K562 (cell line): ENCODE data around the gene B4GALNT3. TPM values are rescaled to one million over a fixed set of nuclear protein-coding genes. Genes with fewer than 3 reads are reported as not detected.
A peak's percentile ranks its signal among the peaks of the same experiment; 100 is the strongest.

Experiments
- ATAC-seq: fragments of 200-7000 bp; cut with Tn5 transposase; 3 replicates; pipeline ENCODE4 v1.9.1; 2020; ENCODE audit warnings: moderate library complexity
- BruUV-seq: library from RNA; stranded (reverse); fragments of 400-500 nt; replicated peaks from 2 replicates; lab custom pipeline; 2021; lab: Mats Ljungman, UMichigan
- CTCF ChIA-PET: fragments of 300-600 bp; formaldehyde crosslinking; extraction: SDS; loops from one replicate; lab custom pipeline; 2021; ENCODE audit warnings: low intra/inter-chr PET ratio; lab: Yijun Ruan, JAX
- POLR2A ChIA-PET: fragments of 300-600, 350-650 bp; sonication (Branson Sonifier 250); formaldehyde crosslinking; extraction: SDS; loops from one replicate; lab custom pipeline; 2021; ENCODE audit warnings: antibody characterized with exemption, inconsistent platforms; lab: Yijun Ruan, JAX
- DNase-seq, 4 experiments: peaks; one replicate each; pipeline versions ENCODE4 v3.0.0 to v3.0.0-alpha.2; 2011 to 2018; ENCODE audit warnings: low spot score in 3 of 4, mixed read lengths in 3 of 4; ENCODE audit errors: extremely low read depth in 1 of 4
- FAIRE-seq: peaks from 2 replicates; lab custom pipeline; 2011; peaks lifted over from hg19 to GRCh38; lab: Jason Lieb, UNC
- H2AFZ ChIP-seq: 2 replicates; pipeline ENCODE4 v1.6.0; 2011; ENCODE audit warnings: low read depth, low read length, control low read depth, inconsistent platforms
- H3K27ac ChIP-seq: fragments of 200-600 bp; 3 replicates; pipeline ENCODE4 v1.8.0; 2011; ENCODE audit warnings: low read depth, mild to moderate bottlenecking, control low read depth, inconsistent platforms, low read length, moderate library complexity, mixed read lengths; ENCODE audit errors: extremely low read depth
- H3K27me3 ChIP-seq, 2 experiments: fragments of 300-600 bp in 1 of 2; 2 replicates in 1 of 2; 3 replicates in 1 of 2; pipeline versions ENCODE4 v1.6.0 to v1.8.0; 2011; ENCODE audit warnings: inconsistent platforms in 2 of 2, low read length in 2 of 2, mild to moderate bottlenecking in 1 of 2, mixed read lengths in 1 of 2, moderate library complexity in 1 of 2; ENCODE audit not compliant: control insufficient read depth in 2 of 2, insufficient read depth in 2 of 2
- H3K36me3 ChIP-seq: fragments of 300-600 bp; 3 replicates; pipeline ENCODE4 v1.8.0; 2011; ENCODE audit warnings: mild to moderate bottlenecking, low read length, inconsistent platforms; ENCODE audit not compliant: control insufficient read depth, insufficient read depth
- H3K4me1 ChIP-seq, 2 experiments: fragments of 200-600 bp in 1 of 2; replicated peaks in 1 of 2; 2 replicates in 1 of 2; 3 replicates in 1 of 2; pipeline versions ENCODE4 v1.5.1 to v1.8.0; 2011; ENCODE audit warnings: inconsistent platforms in 2 of 2, low read length in 2 of 2, mild to moderate bottlenecking in 1 of 2, mixed read lengths in 1 of 2, moderate library complexity in 1 of 2; ENCODE audit not compliant: control insufficient read depth in 2 of 2, insufficient read depth in 2 of 2
- H3K4me2 ChIP-seq: 2 replicates; pipeline ENCODE4 v1.6.1; 2011; ENCODE audit warnings: low read length, control low read depth, inconsistent platforms, mixed read lengths; ENCODE audit not compliant: insufficient read depth
- H3K4me3 ChIP-seq: fragments of 200-600 bp; sonication (generic), shearing (Covaris generic); 2 replicates; pipeline ENCODE4 v1.5.1; 2016; ENCODE audit warnings: control low read depth, inconsistent platforms
- H3K79me2 ChIP-seq: fragments of 200-600 bp; 3 replicates; pipeline ENCODE4 v1.8.0; 2011; ENCODE audit warnings: low read length, inconsistent platforms; ENCODE audit not compliant: control insufficient read depth, insufficient read depth
- H3K9ac ChIP-seq, 2 experiments: 2 replicates each; pipeline versions ENCODE4 v1.6.0 to v1.6.1; 2011; ENCODE audit warnings: low read depth in 2 of 2, low read length in 2 of 2, control low read depth in 1 of 2, inconsistent platforms in 1 of 2, mild to moderate bottlenecking in 1 of 2, mixed read lengths in 1 of 2; ENCODE audit not compliant: insufficient read depth in 1 of 2
- H3K9me1 ChIP-seq: one replicate; pipeline ENCODE4 v1.6.0; 2011; ENCODE audit warnings: inconsistent platforms, mild to moderate bottlenecking, low read length, moderate library complexity; ENCODE audit not compliant: control insufficient read depth, insufficient read depth
- H3K9me3 ChIP-seq: replicated peaks from 2 replicates; pipeline ENCODE4 v1.5.1; 2011; ENCODE audit warnings: low read depth, low read length, inconsistent platforms; ENCODE audit not compliant: control insufficient read depth, insufficient read depth
- H4K20me1 ChIP-seq: replicated peaks from 2 replicates; pipeline ENCODE4 v1.6.1; 2011; ENCODE audit warnings: low read length, inconsistent platforms, mixed read lengths; ENCODE audit not compliant: control insufficient read depth, insufficient read depth
- GTF2E2 ChIP-seq: fragments of 200-800 bp; sonication (Bioruptor generic); IDR thresholded peaks from 2 replicates; pipeline ENCODE4 v1.6.1; 2016; ENCODE audit warnings: missing genetic modification characterization, missing compliant biosample characterization
- SRF ChIP-seq, 2 experiments: fragments of 250-450, 450-650 bp in 1 of 2; sonication (Bioruptor Pico) in 1 of 2; sonication (generic) in 1 of 2; formaldehyde crosslinking; IDR thresholded peaks; 2 replicates each; pipeline versions ENCODE4 v1.5.0 to v1.5.1; 2020 to 2022; ENCODE audit warnings: mild to moderate bottlenecking in 1 of 2, missing genetic modification reagents in 1 of 2
- ZFX ChIP-seq: sonication (generic); formaldehyde crosslinking; IDR thresholded peaks from 2 replicates; pipeline ENCODE4 v1.8.0; 2022; ENCODE audit warnings: mild to moderate bottlenecking, missing genetic modification reagents, moderate library complexity
- ZNF232 ChIP-seq: sonication (generic); formaldehyde crosslinking; IDR thresholded peaks from 2 replicates; pipeline ENCODE4 v1.8.0; 2022; ENCODE audit warnings: mild to moderate bottlenecking, missing genetic modification reagents
- WGBS: fragments of 100-300 bp; shearing (Covaris generic); methylation state at CpG from one replicate; pipeline ENCODE4 v1.1.6; 2016; ENCODE audit warnings: low coverage, mixed read lengths; ENCODE audit not compliant: insufficient coverage; ENCODE audit errors: missing lambda C conversion rate; 5-methylcytosine and 5-hydroxymethylcytosine counted together
- in situ Hi-C: fragments of 300-500 bp; cut with MboI; formaldehyde crosslinking; loops from 4 replicates; pipeline ENCODE4 v1.15.0; 2018; ENCODE audit warnings: inconsistent platforms, mixed read lengths
- intact Hi-C: fragments of 100-400 bp; cut with micrococcal nuclease; formaldehyde crosslinking; loops from 2 replicates; pipeline ENCODE4 v1.14.2; 2022
- polyA plus RNA-seq, 8 experiments: library from polyadenylated mRNA; depleted of rRNA in 4 of 8; stranded (reverse) in 5 of 8; unstranded in 3 of 8; fragments of >200 nt; fragmentation: Nextera tagmentation in 2 of 8; fragmentation: Illumina TruSeq in 1 of 8; extraction: Ambion mirVana in 2 of 8; extraction: Trizol in 1 of 8; gene quantifications; 2 replicates each; pipeline versions ENCODE4 v1.2.1 to v1.2.3, GENCODE V29; 2011 to 2014; ENCODE audit warnings: inconsistent platforms in 1 of 8, missing spikeins in 1 of 8
- total RNA-seq, 7 experiments: library from RNA; depleted of rRNA in 6 of 7; stranded (reverse); fragments of >200 nt in 6 of 7; fragmentation: Illumina TruSeq in 2 of 7; extraction: Trizol in 2 of 7; gene quantifications; 2 replicates each; pipeline versions ENCODE4 v1.2.1 to v1.2.3, GENCODE V29; 2011 to 2021; ENCODE audit warnings: low replicate concordance in 1 of 7
- TF ChIP-seq, protein P1 (sequence below): fragments of 250-450 bp; sonication (Bioruptor Pico); IDR thresholded peaks from 2 replicates; pipeline ENCODE4 v1.9.0; 2021; ENCODE audit warnings: mild to moderate bottlenecking

B4GALNT3 gene
- total and polyA plus RNA-seq, 9 of the 15 experiments (the other 6 are each of a cell fraction or from before 2014, with no cell fraction given) = 0.04 to 0.36 (median 0.10) TPM; not detected in 6

DNA sequence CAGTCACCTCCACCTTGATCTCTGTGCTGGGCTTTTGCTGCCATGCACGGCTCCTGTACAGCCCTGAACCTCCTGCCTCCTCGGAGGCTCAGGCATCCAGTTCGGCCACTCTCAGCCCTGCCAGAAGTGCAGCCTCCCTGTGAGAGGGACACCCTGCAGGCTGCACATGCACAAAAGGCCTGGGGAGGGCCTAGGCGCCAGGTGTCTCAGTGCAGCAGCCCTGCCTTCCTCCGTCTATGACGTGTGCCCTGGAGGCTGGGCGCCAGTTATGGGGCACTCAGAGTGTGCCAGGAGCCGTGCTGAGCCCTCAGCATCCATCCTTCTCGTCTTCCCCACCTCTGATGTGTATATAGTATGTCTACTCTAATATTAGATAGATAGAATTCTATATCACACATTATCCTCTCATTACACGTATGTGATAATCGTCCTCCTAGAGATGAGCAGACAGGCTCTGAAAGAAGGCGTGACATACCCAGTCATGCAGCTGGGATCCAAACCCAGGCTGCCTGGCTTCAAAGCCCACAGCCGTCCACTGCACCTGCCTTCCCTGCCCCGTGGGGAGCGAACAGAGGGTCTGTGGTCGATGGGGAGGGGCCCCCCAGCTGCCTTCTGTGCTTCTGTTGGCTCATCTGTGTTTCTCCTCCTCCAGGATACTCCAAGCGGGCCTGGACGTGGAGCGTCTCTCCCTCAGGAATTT is 101.1 kb downstream of the B4GALNT3 start:
- Histone ChIP-seq H3K27ac (no peak overlapping the region), H3K9ac (no peak overlapping the region; a peak in 1 of 4 replicates), H3K4me1 (peaks cover 12 to 40% of the 10 kb centered on the region in 2 experiments; a peak in 4 of 5 replicates), H3K36me3 (no peaks in the 10 kb centered on the region), H4K20me1 (0 out of 2 replicates have a peak, but pooled peaks cover 9% of the 10 kb centered on the region), H3K79me2 (no peaks in the 10 kb centered on the region), H3K27me3 (peaks cover 19 to 42% of the 10 kb centered on the region in 2 experiments; a peak in 4 of 5 replicates), H3K4me3 (no peak overlapping the region), H2AFZ (no peak overlapping the region), H3K9me1 (no peaks in the 10 kb centered on the region), H3K9me3 (no peaks in the 10 kb centered on the region), H3K4me2 (no peak overlapping the region)
- in situ Hi-C loops (loop anchor here (10.0 to 25.0 kb wide), 2 partner anchors 514 to 1026 kb away; partner anchors contain the start of gene FBXL14), intact Hi-C loops (no loop called here)
- 24% methylated on average over 12 of the region's 19 CpGs for WGBS
- no peak for DNase-seq
- peak; percentile 33; the same call in 2 of the 3 replicates for ATAC-seq
- POLR2A ChIA-PET = interaction anchor here (0.6 kb wide), 1 partner anchor 40 kb away, joined by 3 read pairs; no protein-coding TSS in a partner anchor
- no peak for FAIRE-seq
- CTCF ChIA-PET = no interaction called here
- TF ChIP-seq ZNF232 (CRISPR knock-in tag) = no peak
- TF ChIP-seq, protein P1, sequence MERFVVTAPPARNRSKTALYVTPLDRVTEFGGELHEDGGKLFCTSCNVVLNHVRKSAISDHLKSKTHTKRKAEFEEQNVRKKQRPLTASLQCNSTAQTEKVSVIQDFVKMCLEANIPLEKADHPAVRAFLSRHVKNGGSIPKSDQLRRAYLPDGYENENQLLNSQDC (CRISPR knock-in tag) = no peak
- peak in 1 of 2 experiments; percentile 28; a peak in 1 of 4 replicates for TF ChIP-seq SRF (CRISPR knock-in tag; IDR thresholded peaks at IDR 0.05)
- TF ChIP-seq, all 486 proteins: peak for 1
- no TSS peak for BruUV-seq

DNA sequence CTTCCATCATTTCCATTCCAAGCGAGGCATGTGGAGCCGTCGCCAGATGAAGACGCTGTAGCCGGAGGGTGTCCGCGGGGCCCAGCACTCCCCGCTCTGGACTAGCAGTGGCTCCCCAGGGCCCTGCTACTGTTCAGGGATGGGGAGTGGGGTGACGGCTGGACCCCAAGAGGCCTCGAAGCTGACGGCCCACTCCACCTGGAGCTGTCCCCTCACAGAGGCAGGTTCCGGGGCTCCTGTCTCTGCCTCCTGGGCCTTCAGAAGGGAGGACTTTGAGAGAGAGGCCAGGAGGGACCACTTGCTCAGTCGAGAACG is 101.6 kb downstream of the B4GALNT3 start:
- peaks cover 19 to 42% of the 10 kb centered on the region in 2 experiments; a peak in 4 of 5 replicates for H3K27me3 ChIP-seq
- 69% methylated on average over 8 of the region's 14 CpGs for WGBS
- ChIA-PET POLR2A (no interaction called here), CTCF (no interaction called here)
- FAIRE-seq (no peak), ATAC-seq (no peak), DNase-seq (no peak)
- H3K9me1 ChIP-seq = no peaks in the 10 kb centered on the region
- H3K4me3 ChIP-seq = no peak overlapping the region
- no peaks in the 10 kb centered on the region for H3K36me3 ChIP-seq
- intact Hi-C loops (no loop called here), in situ Hi-C loops (loop anchor here (10.0 to 25.0 kb wide), 2 partner anchors 513 to 1026 kb away; partner anchors contain the start of gene FBXL14)
- no TSS peak for BruUV-seq
- TF ChIP-seq GTF2E2 (tag) = no peak
- TF ChIP-seq ZFX (CRISPR knock-in tag) = 0 out of 2 replicates have a peak, but pooled peaks have one; percentile 16
- 0 out of 2 replicates have a peak, but pooled peaks cover 9% of the 10 kb centered on the region for H4K20me1 ChIP-seq
- H3K27ac ChIP-seq = no peak overlapping the region
- H3K9ac ChIP-seq = no peak overlapping the region
- no peaks in the 10 kb centered on the region for H3K9me3 ChIP-seq
- H2AFZ ChIP-seq = no peak overlapping the region
- no peak overlapping the region for H3K4me2 ChIP-seq
- peaks cover 12 to 41% of the 10 kb centered on the region in 2 experiments; a peak in 4 of 5 replicates for H3K4me1 ChIP-seq
- no peaks in the 10 kb centered on the region for H3K79me2 ChIP-seq
